Measurements from ENCODE around the gene HOXA5. TPM values are rescaled to one million over a fixed set of nuclear protein-coding genes. Genes with fewer than 3 reads are reported as not detected.

HOXA5 gene
- total RNA-seq, 1 donor = 10.8 TPM

- peak overlapping the region; percentile 12 for H3K4me3 ChIP-seq (ENCODE audit: low read depth, low read length)
- no peak for TF ChIP-seq CTCF (IDR thresholded peaks at IDR 0.05; ENCODE audit: insufficient read depth, low read depth, low read length)
- no peak for DNase-seq (ENCODE audit: low read depth)
Measured at GRCh38 chr7:27113991-27114769, 29.3 kb downstream of the HOXA5 start.

GRCh38 chr7:27112955-27113949 lies 30.2 kb downstream of the HOXA5 start:
- peak; percentile 86 for DNase-seq (ENCODE audit: low read depth)
- TF ChIP-seq CTCF (IDR thresholded peaks at IDR 0.05; ENCODE audit: insufficient read depth, low read depth, low read length) = no peak
- H3K4me3 ChIP-seq (ENCODE audit: low read depth, low read length) = peak overlapping the region; percentile 38

GRCh38 chr7:27112361-27112760 lies 31.1 kb downstream of the HOXA5 start:
- DNase-seq (ENCODE audit: low read depth) = no peak
- H3K4me3 ChIP-seq (ENCODE audit: low read depth, low read length) = no peak overlapping the region
- no peak for TF ChIP-seq CTCF (IDR thresholded peaks at IDR 0.05; ENCODE audit: insufficient read depth, low read depth, low read length)

GRCh38 chr7:27111751-27112277 lies 31.7 kb downstream of the HOXA5 start:
- H3K4me3 ChIP-seq (ENCODE audit: low read depth, low read length) = no peak overlapping the region
- no peak for DNase-seq (ENCODE audit: low read depth)
- no peak for TF ChIP-seq CTCF (IDR thresholded peaks at IDR 0.05; ENCODE audit: insufficient read depth, low read depth, low read length)

- no peak for TF ChIP-seq CTCF (IDR thresholded peaks at IDR 0.05; ENCODE audit: insufficient read depth, low read depth, low read length)
- no peak overlapping the region for H3K4me3 ChIP-seq (ENCODE audit: low read depth, low read length)
- DNase-seq (ENCODE audit: low read depth) = peak; percentile 65
Measured at GRCh38 chr7:27111042-27111750, 32.3 kb downstream of the HOXA5 start.

Data from fibroblast of villous mesenchyme (primary cell).